GM18502 (cell line): ENCODE measurements around the gene S1PR1.
"Not testable (repeated sequence)": the region's sequence is repeated elsewhere in the genome, so short reads cannot be mapped to it uniquely, and the experiment has no call there.

Experiments
- ATAC-seq: cut with Tn5 transposase; IDR thresholded peaks from one replicate; pipeline ENCODE4 v1.9.1; 2021; ENCODE audit warnings: mild to moderate bottlenecking; ENCODE audit not compliant: unreplicated experiment, poor library complexity

S1PR1 gene

GRCh38 chr1:101219924-101220870 lies 16.6 kb upstream of the S1PR1 start:
- no peak for ATAC-seq

- ATAC-seq = no peak
Observed at GRCh38 chr1:101220906-101221305, 15.9 kb upstream of the S1PR1 start.

- peak; percentile 99 for ATAC-seq
Observed at GRCh38 chr1:101221945-101222429, 14.8 kb upstream of the S1PR1 start.

- ATAC-seq = no peak
Observed at GRCh38 chr1:101227837-101228236, 9.0 kb upstream of the S1PR1 start.

- no peak for ATAC-seq
Observed at GRCh38 chr1:101228424-101229134, 8.2 kb upstream of the S1PR1 start.

- not testable (repeated sequence) for ATAC-seq
Observed at GRCh38 chr1:101232182-101232581, 4.6 kb upstream of the S1PR1 start.

GRCh38 chr1:101233495-101233894 lies 3.3 kb upstream of the S1PR1 start:
- no peak for ATAC-seq

GRCh38 chr1:101235216-101235695 lies 1.6 kb upstream of the S1PR1 start:
- ATAC-seq = no peak

GRCh38 chr1:101235696-101236515 lies 913 bp upstream of the S1PR1 start:
- ATAC-seq = peak; percentile 70

- ATAC-seq = no peak
Observed at GRCh38 chr1:101237229-101237837, 514 bp downstream of the S1PR1 start.

GRCh38 chr1:101238031-101238628 lies 1.3 kb downstream of the S1PR1 start:
- ATAC-seq = no peak

GRCh38 chr1:101238681-101239094 lies 1.9 kb downstream of the S1PR1 start:
- peak; percentile 24 for ATAC-seq

- ATAC-seq = no peak
Observed at GRCh38 chr1:101239095-101240040, 2.5 kb downstream of the S1PR1 start.

GRCh38 chr1:101240041-101240430 lies 3.2 kb downstream of the S1PR1 start:
- no peak for ATAC-seq

GRCh38 chr1:101241485-101242225 lies 4.8 kb downstream of the S1PR1 start:
- ATAC-seq = peak; percentile 41

GRCh38 chr1:101242324-101243050 lies 5.7 kb downstream of the S1PR1 start:
- no peak for ATAC-seq

GRCh38 chr1:101243751-101244150 lies 6.9 kb downstream of the S1PR1 start:
- no peak for ATAC-seq
